Endothelial cell of umbilical vein (primary cell): ENCODE measurements around the gene IQGAP2. TPM values are rescaled to one million over a fixed set of nuclear protein-coding genes. Genes with fewer than 3 reads are reported as not detected.
A peak's percentile ranks its signal among the peaks of the same experiment; 100 is the strongest.

Experiments used
- BruUV-seq: library from RNA; stranded (reverse); fragments of 400-500 nt; replicated peaks from 2 replicates; lab custom pipeline; 2021; lab: Mats Ljungman, UMichigan
- CTCF ChIA-PET: fragments of 300-600, 350-600 bp; sonication (Branson Sonifier 250); formaldehyde crosslinking; loops from one replicate; lab custom pipeline; 2021; ENCODE audit warnings: antibody characterized with exemption, inconsistent platforms; lab: Charles Lee
- POLR2A ChIA-PET: fragments of 300-600, 350-600 bp; sonication (Branson Sonifier 250); formaldehyde crosslinking; loops from one replicate; lab custom pipeline; 2021; ENCODE audit warnings: antibody characterized with exemption, inconsistent platforms; lab: Charles Lee
- DNase-seq: peaks from one replicate; pipeline ENCODE4 v3.0.0-alpha.2; 2011; ENCODE audit warnings: low read depth, low spot score
- FAIRE-seq: peaks from 2 replicates; lab custom pipeline; 2011; peaks lifted over from hg19 to GRCh38; lab: Jason Lieb, UNC
- H2AFZ ChIP-seq: 2 replicates; pipeline ENCODE4 v1.6.0; 2012; ENCODE audit warnings: low read depth, low read length, control low read depth, inconsistent platforms
- H3K27ac ChIP-seq: 2 replicates; pipeline ENCODE4 v1.5.1; 2011; ENCODE audit warnings: low read depth, mild to moderate bottlenecking, control low read depth, low read length, moderate library complexity; ENCODE audit not compliant: insufficient read depth
- H3K27me3 ChIP-seq, 2 experiments: 2 replicates each; pipeline versions ENCODE4 v1.6.0 to v1.6.1; 2011; ENCODE audit warnings: low read length in 2 of 2, mixed read lengths in 1 of 2; ENCODE audit not compliant: control insufficient read depth in 2 of 2, insufficient read depth in 2 of 2
- H3K36me3 ChIP-seq, 2 experiments: 2 replicates in 1 of 2; 3 replicates in 1 of 2; pipeline ENCODE4 v1.5.1; 2011; ENCODE audit warnings: low read length in 2 of 2, mild to moderate bottlenecking in 1 of 2, moderate library complexity in 1 of 2; ENCODE audit not compliant: control insufficient read depth in 2 of 2, insufficient read depth in 2 of 2; ENCODE audit errors: extremely low read depth in 1 of 2
- H3K4me1 ChIP-seq: 3 replicates; pipeline ENCODE4 v1.5.1; 2011; ENCODE audit warnings: mild to moderate bottlenecking, low read length; ENCODE audit not compliant: control insufficient read depth, insufficient read depth; ENCODE audit errors: extremely low read depth
- H3K4me2 ChIP-seq: 2 replicates; pipeline ENCODE4 v1.6.1; 2011; ENCODE audit warnings: low read length, control low read depth, mixed read lengths; ENCODE audit not compliant: insufficient read depth
- H3K4me3 ChIP-seq, 3 experiments: fragments of 200-600 bp in 1 of 3; sonication (generic), shearing (Covaris generic) in 1 of 3; replicated peaks in 1 of 3; 2 replicates each; pipeline ENCODE4 v1.5.1; 2011 to 2016; ENCODE audit warnings: control low read depth in 3 of 3, low read length in 3 of 3, mild to moderate bottlenecking in 2 of 3, inconsistent platforms in 1 of 3, low read depth in 1 of 3, moderate library complexity in 1 of 3; ENCODE audit not compliant: insufficient read depth in 1 of 3
- H3K79me2 ChIP-seq: 2 replicates; pipeline ENCODE4 v1.6.0; 2012; ENCODE audit warnings: low read length, inconsistent platforms; ENCODE audit not compliant: control insufficient read depth, insufficient read depth
- H3K9ac ChIP-seq: replicated peaks from 2 replicates; pipeline ENCODE3; 2011; ENCODE audit warnings: low read length, control low read depth; ENCODE audit not compliant: insufficient read depth; ENCODE audit errors: extremely low read depth
- H3K9me1 ChIP-seq: replicated peaks from 3 replicates; pipeline ENCODE4 v1.6.0; 2011; ENCODE audit warnings: mild to moderate bottlenecking, low read length; ENCODE audit not compliant: control insufficient read depth, insufficient read depth; ENCODE audit errors: extremely low read depth
- H3K9me3 ChIP-seq: replicated peaks from 2 replicates; pipeline ENCODE4 v1.5.1; 2012; ENCODE audit warnings: low read length, inconsistent platforms; ENCODE audit not compliant: control insufficient read depth, insufficient read depth
- H4K20me1 ChIP-seq: replicated peaks from 2 replicates; pipeline ENCODE3; 2011; ENCODE audit warnings: mild to moderate bottlenecking, low read length; ENCODE audit not compliant: control insufficient read depth, insufficient read depth; ENCODE audit errors: extremely low read depth
- CTCF ChIP-seq, 2 donors: IDR thresholded peaks; 1 replicate in 1 of 2; 2 replicates in 1 of 2; pipeline ENCODE4 v1.5.1; 2011; ENCODE audit warnings: low read length in 2 of 2, mild to moderate bottlenecking in 2 of 2, moderate library complexity in 2 of 2, control low read depth in 1 of 2, inconsistent platforms in 1 of 2, low read depth in 1 of 2; ENCODE audit not compliant: insufficient read depth in 1 of 2; ENCODE audit errors: extremely low read depth in 1 of 2
- EZH2 ChIP-seq: IDR thresholded peaks from 2 replicates; pipeline ENCODE4 v1.6.1; 2012; ENCODE audit warnings: borderline replicate concordance, low read depth, mild to moderate bottlenecking, moderate library complexity, low read length, inconsistent platforms; ENCODE audit not compliant: severe bottlenecking
- FOS ChIP-seq: IDR thresholded peaks from 2 replicates; pipeline ENCODE4 v1.6.1; 2011; ENCODE audit warnings: mild to moderate bottlenecking, low read length, moderate library complexity, borderline replicate concordance; ENCODE audit not compliant: insufficient read depth
- GATA2 ChIP-seq: IDR thresholded peaks from 2 replicates; pipeline ENCODE4 v1.7.0; 2011; ENCODE audit warnings: low read depth, mild to moderate bottlenecking, moderate library complexity, mixed read lengths, low read length; ENCODE audit not compliant: insufficient read length, insufficient read depth
- JUN ChIP-seq: IDR thresholded peaks from 2 replicates; pipeline ENCODE4 v1.6.1; 2011; ENCODE audit warnings: borderline replicate concordance, low read depth; ENCODE audit not compliant: insufficient read length, insufficient read depth
- MAX ChIP-seq: IDR thresholded peaks from 2 replicates; pipeline ENCODE4 v1.6.1; 2011; ENCODE audit not compliant: insufficient read depth, insufficient read length
- MYC ChIP-seq: IDR thresholded peaks from one replicate; pipeline ENCODE4 v1.6.1; 2011; ENCODE audit warnings: mild to moderate bottlenecking, low read depth, low read length
- POLR2A ChIP-seq: IDR thresholded peaks from 2 replicates; pipeline ENCODE4 v1.6.1; 2012; ENCODE audit warnings: low read depth, mild to moderate bottlenecking, control low read depth, low read length
- POLR2AphosphoS5 ChIP-seq: IDR thresholded peaks from 2 replicates; pipeline ENCODE4 v1.6.1; 2012; ENCODE audit warnings: low read depth, mild to moderate bottlenecking, control low read depth, low read length, moderate library complexity; ENCODE audit not compliant: insufficient read depth
- dilution Hi-C: fragments of 300-500 bp; cut with MboI; formaldehyde crosslinking; loops from one replicate; pipeline ENCODE4 v1.15.0; 2019; ENCODE audit warnings: low sequenced_read_pairs; ENCODE audit not compliant: extremely low pct_ligation_motif_present
- intact Hi-C: fragments of 100-400 bp; cut with micrococcal nuclease; formaldehyde crosslinking; loops from one replicate; pipeline ENCODE4 v1.10.0; 2022
- polyA plus RNA-seq, 4 experiments: library from polyadenylated mRNA; depleted of rRNA in 3 of 4; stranded (reverse) in 3 of 4; unstranded in 1 of 4; fragments of >200 nt; gene quantifications; 2 replicates each; pipeline versions ENCODE4 v1.2.1 to v1.2.3, GENCODE V29; 2011 to 2012; ENCODE audit warnings: missing spikeins in 1 of 4
- total RNA-seq: library from RNA; stranded (reverse); gene quantifications from 2 replicates; pipeline ENCODE4 v1.2.3, GENCODE V29; 2021

Gene IQGAP2
- total and polyA plus RNA-seq, 2 donors (not counting 3 experiments of a cell fraction or from before 2014, with no cell fraction given), result 4.5 to 4.7 TPM

DNA sequence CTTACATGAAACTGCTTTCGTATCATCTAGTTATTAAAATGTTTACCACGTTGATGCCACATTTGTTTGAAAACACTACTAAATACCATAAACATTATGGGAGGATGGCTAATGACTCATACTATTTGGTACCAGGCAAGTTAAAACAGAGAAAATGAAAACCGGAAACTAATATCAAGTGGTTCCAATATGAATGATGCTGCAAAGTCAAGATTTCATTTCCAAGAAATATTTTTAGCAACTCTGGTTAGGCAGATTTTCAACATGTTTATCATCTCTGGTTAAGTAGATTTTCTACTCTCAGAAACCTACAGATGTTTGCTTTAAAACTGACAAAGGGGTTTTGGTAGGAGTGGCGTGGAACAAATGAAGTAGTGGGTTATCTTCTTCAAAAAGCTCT, 307.9 kb downstream of the IQGAP2 start:
- POLR2A ChIA-PET, result no interaction called here
- dilution Hi-C loops (no loop called here), intact Hi-C loops (no loop called here)
- FAIRE-seq, result no peak
- Histone ChIP-seq H2AFZ (no peak overlapping the region), H3K27me3 (no peaks in the 10 kb centered on the region), H3K9me1 (no peaks in the 10 kb centered on the region), H4K20me1 (no peaks in the 10 kb centered on the region), H3K27ac (no peak overlapping the region), H3K4me1 (peaks cover 4% of the 10 kb centered on the region), H3K9me3 (no peaks in the 10 kb centered on the region), H3K36me3 (no peaks in the 10 kb centered on the region), H3K4me2 (no peak overlapping the region), H3K9ac (no peak overlapping the region), H3K4me3 (no peak overlapping the region), H3K79me2 (peaks cover under 1% of the 10 kb centered on the region)
- DNase-seq, result no peak
- CTCF ChIA-PET, result interaction anchor here (1.4 kb wide), 1 partner anchor 63 kb away, joined by 5 read pairs; no protein-coding TSS in a partner anchor
- no TSS peak for BruUV-seq
- TF ChIP-seq CTCF (IDR thresholded peaks at IDR 0.05; ENCODE audit: extremely low read depth in 1 of 2, insufficient read depth in 1 of 2, low read depth in 1 of 2, low read length in 2 of 2), result no peak
- TF ChIP-seq FOS, result peak; percentile 20

DNA sequence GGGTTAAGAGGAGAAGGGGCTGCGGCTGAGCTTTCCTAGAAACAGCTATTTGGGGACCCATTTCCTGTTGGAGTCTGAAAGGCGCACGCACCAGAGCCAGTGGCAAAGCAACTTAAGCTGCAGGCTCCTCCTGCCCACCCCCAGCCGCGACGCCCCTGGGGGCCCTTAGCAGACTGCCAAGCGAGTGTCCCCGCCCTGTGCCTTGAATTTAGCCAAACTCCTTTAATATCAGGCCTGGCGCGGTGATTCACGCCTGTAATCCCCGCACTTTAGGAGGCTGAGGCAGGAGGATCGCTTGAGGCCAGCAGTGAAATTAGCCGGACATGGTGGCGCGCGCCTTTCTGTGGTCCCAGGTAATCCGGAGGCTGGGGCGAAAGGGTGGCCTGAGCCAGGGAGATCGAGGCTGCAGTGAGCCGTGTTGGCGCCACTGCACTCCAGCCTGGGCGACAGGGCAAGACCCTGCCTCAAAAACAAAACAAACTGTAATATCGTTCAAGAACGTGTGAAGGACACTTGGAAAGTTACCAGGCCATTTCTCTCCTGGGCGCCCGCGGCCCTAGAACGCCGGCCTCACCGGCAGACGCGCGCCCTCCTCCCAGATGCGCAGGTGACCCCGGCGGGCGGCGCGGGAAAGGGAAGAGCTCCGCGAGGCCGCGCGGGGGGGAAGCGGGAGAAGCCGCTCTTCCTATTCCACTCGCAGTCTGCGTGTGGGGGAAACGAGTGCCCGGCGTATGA, 311.8 kb downstream of the IQGAP2 start:
- Histone ChIP-seq H3K4me2 (peak overlapping the region; percentile 56), H2AFZ (peak overlapping the region; percentile 24), H3K79me2 (peaks cover 39% of the 10 kb centered on the region), H4K20me1 (no peaks in the 10 kb centered on the region), H3K9me3 (no peaks in the 10 kb centered on the region), H3K4me3 (peak overlapping the region in 2 of 3 experiments; percentile 45 to 81), H3K9ac (peak overlapping the region; percentile 77), H3K36me3 (peaks cover 0 to 2% of the 10 kb centered on the region in 2 experiments), H3K4me1 (peaks cover 20% of the 10 kb centered on the region), H3K9me1 (no peaks in the 10 kb centered on the region), H3K27ac (peak overlapping the region; percentile 89), H3K27me3 (no peaks in the 10 kb centered on the region)
- BruUV-seq, result TSS peak; percentile 4
- DNase-seq (no peak), FAIRE-seq (no peak)
- ChIA-PET POLR2A (interaction anchor here (1.7 kb wide), 1 partner anchor 24 kb away, joined by 4 read pairs; no protein-coding TSS in a partner anchor), CTCF (interaction anchor here (0.6 to 9.8 kb wide), 10 partner anchors 10 to 1138 kb away, joined by 3 to 79 read pairs (median 6); no protein-coding TSS in a partner anchor)
- dilution Hi-C loops (no loop called here), intact Hi-C loops (loop anchor here (1.0 to 5.0 kb wide), 9 partner anchors 11 to 777 kb away; partner anchors contain the start of genes F2RL1 and WDR41)
- TF ChIP-seq MAX, result no peak
- TF ChIP-seq POLR2A, result no peak
- no peak for TF ChIP-seq CTCF (IDR thresholded peaks at IDR 0.05; ENCODE audit: extremely low read depth in 1 of 2, insufficient read depth in 1 of 2, low read depth in 1 of 2, low read length in 2 of 2)
- TF ChIP-seq FOS, result no peak
- TF ChIP-seq JUN, result no peak
- TF ChIP-seq MYC, result no peak
- no peak for TF ChIP-seq POLR2AphosphoS5
- no peak for TF ChIP-seq GATA2
- TF ChIP-seq EZH2, result no peak
